ENCODE data around the gene SHISAL1.

Gene SHISAL1

DNA sequence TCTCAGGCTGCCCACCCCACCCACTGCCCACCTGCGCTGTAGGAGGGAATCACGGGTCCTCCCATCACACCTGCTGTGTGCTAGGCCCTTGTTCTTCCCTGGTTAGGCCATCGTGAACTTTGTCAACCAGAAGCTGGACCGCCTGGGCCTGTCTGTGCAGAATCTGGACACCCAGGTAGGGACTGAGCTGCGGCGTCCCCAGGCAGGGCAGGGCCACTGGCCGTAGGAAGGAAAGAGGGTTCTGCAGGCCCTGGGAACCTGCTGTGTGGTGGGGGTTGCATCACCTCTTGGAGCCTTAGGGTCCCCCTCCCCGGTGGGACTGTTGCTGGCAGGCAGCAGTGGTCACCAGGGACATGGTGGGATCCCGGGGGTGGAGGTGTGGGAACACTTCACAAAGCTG, 116.5 kb downstream of the SHISAL1 start:
- Histone ChIP-seq H3K27me3 (ENCODE audit: low read depth, low read length) (peaks cover 62% of the 10 kb centered on the region), H4K20me1 (ENCODE audit: insufficient read depth, low read length) (peaks cover 22% of the 10 kb centered on the region), H3K4me3 (ENCODE audit: low read length) (no peak overlapping the region), H3K79me2 (ENCODE audit: low read length) (no peaks in the 10 kb centered on the region), H3K4me2 (ENCODE audit: low read length) (no peak overlapping the region), H3K9me3 (ENCODE audit: insufficient read depth, low read length) (no peaks in the 10 kb centered on the region), H3K9ac (ENCODE audit: low read length) (no peak overlapping the region), H2AFZ (ENCODE audit: low read depth, low read length) (no peak overlapping the region), H3K36me3 (replicated peaks; ENCODE audit: low read depth, low read length) (no peaks in the 10 kb centered on the region), H3K27ac (ENCODE audit: low read length) (no peak overlapping the region), H3K4me1 (ENCODE audit: low read length) (peaks cover 18% of the 10 kb centered on the region)
- TF ChIP-seq EZH2phosphoT487 (IDR thresholded peaks at IDR 0.05; ENCODE audit: low read depth) (no peak), CTCF (IDR thresholded peaks at IDR 0.05; ENCODE audit: low read depth, low read length) (no peak)

DNA sequence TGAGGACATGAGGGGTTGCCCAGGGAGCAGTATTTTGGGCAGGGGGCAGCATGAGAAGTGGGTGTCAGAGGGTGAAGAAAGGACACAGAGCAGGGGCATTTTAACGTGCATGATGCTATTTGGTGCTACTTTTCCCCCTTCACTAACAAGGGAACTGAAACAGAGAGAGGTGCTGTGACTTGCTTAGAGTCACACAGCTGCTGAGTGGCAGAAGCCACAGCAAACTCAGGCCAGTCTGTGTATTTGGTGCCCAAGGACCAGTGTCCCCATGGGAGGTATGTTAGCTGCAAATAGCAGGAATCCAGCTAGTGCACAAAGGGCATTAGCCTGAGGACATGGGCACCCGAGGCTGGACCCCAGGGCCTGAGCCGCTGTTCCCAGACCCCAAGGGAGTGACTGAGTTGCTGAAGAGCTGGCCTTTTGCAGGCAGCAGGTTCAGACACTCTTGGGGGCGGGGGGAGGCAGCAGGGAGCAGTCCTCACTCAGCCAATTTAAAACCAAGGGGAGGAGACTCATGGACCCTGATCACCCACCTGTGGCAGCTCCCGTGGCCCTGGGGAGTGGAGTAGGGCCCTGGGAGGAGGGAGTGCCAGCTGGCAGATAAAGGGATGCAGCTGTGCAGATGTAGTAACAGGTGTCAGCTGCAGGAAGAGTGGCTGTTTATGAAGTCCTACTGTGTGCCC, 117.4 kb downstream of the SHISAL1 start:
- Histone ChIP-seq H3K4me1 (ENCODE audit: low read length) (peaks cover 27% of the 10 kb centered on the region), H4K20me1 (ENCODE audit: insufficient read depth, low read length) (peaks cover 27% of the 10 kb centered on the region), H3K9ac (ENCODE audit: low read length) (no peak overlapping the region), H2AFZ (ENCODE audit: low read depth, low read length) (no peak overlapping the region), H3K9me3 (ENCODE audit: insufficient read depth, low read length) (no peaks in the 10 kb centered on the region), H3K79me2 (ENCODE audit: low read length) (no peaks in the 10 kb centered on the region), H3K27ac (ENCODE audit: low read length) (no peak overlapping the region), H3K36me3 (replicated peaks; ENCODE audit: low read depth, low read length) (no peaks in the 10 kb centered on the region), H3K4me2 (ENCODE audit: low read length) (peak overlapping the region; percentile 27), H3K27me3 (ENCODE audit: low read depth, low read length) (peaks cover 67% of the 10 kb centered on the region), H3K4me3 (ENCODE audit: low read length) (no peak overlapping the region)
- TF ChIP-seq CTCF (IDR thresholded peaks at IDR 0.05; ENCODE audit: low read depth, low read length), result no peak
- no peak for TF ChIP-seq EZH2phosphoT487 (IDR thresholded peaks at IDR 0.05; ENCODE audit: low read depth)

GRCh38 chr22:44194569-44194968, 118.2 kb downstream of the SHISAL1 start:
- no peaks in the 10 kb centered on the region for H3K79me2 ChIP-seq (ENCODE audit: low read length)
- H3K36me3 ChIP-seq (replicated peaks; ENCODE audit: low read depth, low read length), result no peaks in the 10 kb centered on the region
- H3K27me3 ChIP-seq (ENCODE audit: low read depth, low read length), result peaks cover 69% of the 10 kb centered on the region
- no peak overlapping the region; the same call in 1 of the 2 replicates for H3K4me2 ChIP-seq (ENCODE audit: low read length)
- H3K4me1 ChIP-seq (ENCODE audit: low read length), result peaks cover 27% of the 10 kb centered on the region
- no peak overlapping the region for H3K4me3 ChIP-seq (ENCODE audit: low read length)
- H4K20me1 ChIP-seq (ENCODE audit: insufficient read depth, low read length), result peaks cover 27% of the 10 kb centered on the region
- TF ChIP-seq CTCF (IDR thresholded peaks at IDR 0.05; ENCODE audit: low read depth, low read length) (no peak), EZH2phosphoT487 (IDR thresholded peaks at IDR 0.05; ENCODE audit: low read depth) (no peak)
- H3K27ac ChIP-seq (ENCODE audit: low read length), result no peak overlapping the region
- H3K9me3 ChIP-seq (ENCODE audit: insufficient read depth, low read length), result no peaks in the 10 kb centered on the region
- H3K9ac ChIP-seq (ENCODE audit: low read length), result no peak overlapping the region
- H2AFZ ChIP-seq (ENCODE audit: low read depth, low read length), result no peak overlapping the region

All from OCI-LY3 (cell line).